ENCODE measurements around the gene SBK3. TPM values are rescaled to one million over a fixed set of nuclear protein-coding genes. Genes with fewer than 3 reads are reported as not detected.
A peak's percentile ranks its signal among the peaks of the same experiment; 100 is the strongest.

SBK3 gene
- total and polyA plus RNA-seq, 2 of the 8 experiments (the other 6 are each of a cell fraction or from before 2014, with no cell fraction given) = 0.76 to 1.5 TPM

GRCh38 chr19:55503502-55504251 is 41.7 kb downstream of the SBK3 start (continued):
- TF ChIP-seq CTCF (IDR thresholded peaks at IDR 0.05; ENCODE audit: control extremely low read depth in 1 of 3, insufficient read depth in 1 of 3, low read depth in 1 of 3, low read length in 3 of 3) (peak; percentile 95 to 98 (median 95)), HDAC2 (IDR thresholded peaks at IDR 0.05; ENCODE audit: borderline replicate concordance in 1 of 2, low read depth in 2 of 2, low read length in 2 of 2) (peak in 1 of 2 experiments; percentile 79; a peak in 1 of 4 replicates), USF2 (IDR thresholded peaks at IDR 0.05; ENCODE audit: low read length) (peak; percentile 40; the same call in 1 of the 2 replicates), EZH2 (IDR thresholded peaks at IDR 0.05; ENCODE audit: low read depth, low read length, severe bottlenecking) (no peak), SIX5 (IDR thresholded peaks at IDR 0.05; ENCODE audit: low read depth, low read length) (no peak), CHD1 (IDR thresholded peaks at IDR 0.05; ENCODE audit: low read depth, low read length) (no peak), KDM5A (IDR thresholded peaks at IDR 0.05; ENCODE audit: low read length) (no peak), RXRA (IDR thresholded peaks at IDR 0.05; ENCODE audit: insufficient read depth, low read depth, low read length) (no peak), CBX5 (IDR thresholded peaks at IDR 0.05; ENCODE audit: low read depth, low read length) (no peak), ASH2L (IDR thresholded peaks at IDR 0.05; ENCODE audit: low read length) (peak; percentile 40), SP4 (IDR thresholded peaks at IDR 0.05; ENCODE audit: low read length) (peak; percentile 77; the same call in 1 of the 2 replicates), RAD21 (IDR thresholded peaks at IDR 0.05 in 1 of 2, conservative IDR thresholded peaks at IDR 0.05 in 1 of 2; ENCODE audit: low read depth in 2 of 2, low read length in 2 of 2) (peak; percentile 93), JUN (IDR thresholded peaks at IDR 0.05; ENCODE audit: low read depth, low read length) (no peak), TAF7 (optimal IDR thresholded peaks at IDR 0.05; ENCODE audit: borderline replicate concordance, low read depth, low read length) (no peak), TCF12 (IDR thresholded peaks at IDR 0.05; ENCODE audit: low read depth, low read length) (no peak), RBBP5 (IDR thresholded peaks at IDR 0.05; ENCODE audit: borderline replicate concordance, low read depth, low read length) (0 out of 2 replicates have a peak, but pooled peaks have one; percentile 35), CEBPB (IDR thresholded peaks at IDR 0.05; ENCODE audit: low read depth, low read length) (no peak)
